ENCODE results near the gene CHRNA5. TPM values are rescaled to one million over a fixed set of nuclear protein-coding genes. Genes with fewer than 3 reads are reported as not detected.

CHRNA5 gene
- total RNA-seq, 1 donor from 2014 or later: 1.8 TPM

GRCh38 chr15:78630886-78631633 lies 65.7 kb downstream of the CHRNA5 start:
- ATAC-seq (no peak), DNase-seq (ENCODE audit: low spot score) (peak; percentile 43)
- intact Hi-C loops (cut with DNase I): no loop called here

GRCh38 chr15:78633348-78633747 lies 68.0 kb downstream of the CHRNA5 start:
- ATAC-seq (no peak), DNase-seq (ENCODE audit: low spot score) (no peak)
- intact Hi-C loops (cut with DNase I): no loop called here

- ATAC-seq: no peak
- intact Hi-C loops (cut with DNase I): no loop called here
- no peak for DNase-seq (ENCODE audit: low spot score)
These were observed 69.2 kb downstream of the CHRNA5 start for GRCh38 chr15:78634210-78635145.

- ATAC-seq (no peak), DNase-seq (ENCODE audit: low spot score) (peak; percentile 37)
- intact Hi-C loops (cut with DNase I): no loop called here
These were observed 70.0 kb downstream of the CHRNA5 start for GRCh38 chr15:78635346-78635745.

- DNase-seq (ENCODE audit: low spot score) (no peak), ATAC-seq (no peak)
- intact Hi-C loops (cut with DNase I): no loop called here
These were observed 71.1 kb downstream of the CHRNA5 start for GRCh38 chr15:78636378-78636859.

GRCh38 chr15:78637776-78638435 lies 72.6 kb downstream of the CHRNA5 start:
- ATAC-seq (no peak), DNase-seq (ENCODE audit: low spot score) (peak; percentile 31)
- intact Hi-C loops (cut with DNase I): no loop called here

- ATAC-seq (no peak), DNase-seq (ENCODE audit: low spot score) (no peak)
- intact Hi-C loops (cut with DNase I): no loop called here
These were observed 73.5 kb downstream of the CHRNA5 start for GRCh38 chr15:78638658-78639314.

- intact Hi-C loops (cut with DNase I): no loop called here
- DNase-seq (ENCODE audit: low spot score) (no peak), ATAC-seq (peak; percentile 20)
These were observed 75.3 kb downstream of the CHRNA5 start for GRCh38 chr15:78640527-78641101.

- no peak for DNase-seq (ENCODE audit: low spot score)
- intact Hi-C loops (cut with DNase I): no loop called here
- ATAC-seq: peak; percentile 56
These were observed 75.9 kb downstream of the CHRNA5 start, which contains the start of gene CHRNB4 for GRCh38 chr15:78641102-78641748. Gene CHRNB4 (minus strand): TSS chr15:78641210. CDS start chr15:78641133, 77 bp downstream.

GRCh38 chr15:78641749-78642275 lies 76.5 kb downstream of the CHRNA5 start:
- ATAC-seq (no peak), DNase-seq (ENCODE audit: low spot score) (no peak)
- intact Hi-C loops (cut with DNase I): no loop called here

GRCh38 chr15:78642331-78642730 lies 77.0 kb downstream of the CHRNA5 start:
- intact Hi-C loops (cut with DNase I): no loop called here
- DNase-seq (ENCODE audit: low spot score) (no peak), ATAC-seq (no peak)

Other genes with a start within 250 kb of the CHRNA5 start
- 28.8 TPM for gene CRABP1, start 225.2 kb upstream of the CHRNA5 start, total RNA-seq
- gene IREB2, start 127.3 kb upstream of the CHRNA5 start, total RNA-seq: 65.0 TPM
- 10.4 TPM for gene HYKK, start 57.9 kb upstream of the CHRNA5 start, total RNA-seq
- gene PSMA4, start 25.1 kb upstream of the CHRNA5 start, total RNA-seq: 108 TPM
- not detected for gene CHRNA3, start 55.5 kb downstream of the CHRNA5 start, total RNA-seq
- not detected for gene CHRNB4, start 75.7 kb downstream of the CHRNA5 start, total RNA-seq
- 16.6 TPM for gene ADAMTS7, start 245.9 kb downstream of the CHRNA5 start, total RNA-seq

Data from sciatic nerve (tissue), 2 donors.